Measurements from ENCODE around the gene BLOC1S1.

Gene BLOC1S1

GRCh38 chr12:55703901-55704761, 11.7 kb upstream of the BLOC1S1 start:
- H3K9ac ChIP-seq (ENCODE audit: low read depth, low read length): no peak overlapping the region
- H3K4me1 ChIP-seq (ENCODE audit: control insufficient read depth, insufficient read depth, low read length): peaks cover 26% of the 10 kb centered on the region
- H3K4me3 ChIP-seq (ENCODE audit: low read depth, low read length): no peak overlapping the region
- no peak overlapping the region for H3K27ac ChIP-seq (ENCODE audit: low read depth, low read length)
- peaks cover 10% of the 10 kb centered on the region; the same call in 1 of the 2 replicates for H3K27me3 ChIP-seq (ENCODE audit: control insufficient read depth, insufficient read depth, low read length)
- H3K9me3 ChIP-seq (ENCODE audit: control insufficient read depth, insufficient read depth, low read length): no peaks in the 10 kb centered on the region
- no peaks in the 10 kb centered on the region; the same call in 1 of the 2 replicates for H3K36me3 ChIP-seq (ENCODE audit: control insufficient read depth, insufficient read depth, low read length)

- Histone ChIP-seq H3K27ac (ENCODE audit: low read depth, low read length) (no peak overlapping the region), H3K9me3 (ENCODE audit: control insufficient read depth, insufficient read depth, low read length) (no peaks in the 10 kb centered on the region), H3K27me3 (ENCODE audit: control insufficient read depth, insufficient read depth, low read length) (peaks cover 10% of the 10 kb centered on the region; the same call in 1 of the 2 replicates), H3K9ac (ENCODE audit: low read depth, low read length) (no peak overlapping the region), H3K36me3 (ENCODE audit: control insufficient read depth, insufficient read depth, low read length) (no peaks in the 10 kb centered on the region), H3K4me1 (ENCODE audit: control insufficient read depth, insufficient read depth, low read length) (peaks cover 28% of the 10 kb centered on the region), H3K4me3 (ENCODE audit: low read depth, low read length) (no peak overlapping the region)
Observed at GRCh38 chr12:55704824-55705718, 10.8 kb upstream of the BLOC1S1 start.

- Histone ChIP-seq H3K4me1 (ENCODE audit: control insufficient read depth, insufficient read depth, low read length) (peaks cover 28% of the 10 kb centered on the region), H3K9me3 (ENCODE audit: control insufficient read depth, insufficient read depth, low read length) (no peaks in the 10 kb centered on the region), H3K36me3 (ENCODE audit: control insufficient read depth, insufficient read depth, low read length) (no peaks in the 10 kb centered on the region), H3K9ac (ENCODE audit: low read depth, low read length) (no peak overlapping the region), H3K27me3 (ENCODE audit: control insufficient read depth, insufficient read depth, low read length) (peaks cover 10% of the 10 kb centered on the region; the same call in 1 of the 2 replicates), H3K27ac (ENCODE audit: low read depth, low read length) (no peak overlapping the region), H3K4me3 (ENCODE audit: low read depth, low read length) (peak overlapping the region; percentile 90; the same call in 1 of the 2 replicates)
Observed at GRCh38 chr12:55705782-55706402, 10.0 kb upstream of the BLOC1S1 start.

GRCh38 chr12:55706568-55707218, 9.2 kb upstream of the BLOC1S1 start:
- peaks cover 28% of the 10 kb centered on the region for H3K4me1 ChIP-seq (ENCODE audit: control insufficient read depth, insufficient read depth, low read length)
- no peaks in the 10 kb centered on the region for H3K9me3 ChIP-seq (ENCODE audit: control insufficient read depth, insufficient read depth, low read length)
- no peaks in the 10 kb centered on the region for H3K36me3 ChIP-seq (ENCODE audit: control insufficient read depth, insufficient read depth, low read length)
- no peak overlapping the region for H3K9ac ChIP-seq (ENCODE audit: low read depth, low read length)
- peaks cover 11% of the 10 kb centered on the region for H3K27me3 ChIP-seq (ENCODE audit: control insufficient read depth, insufficient read depth, low read length)
- H3K4me3 ChIP-seq (ENCODE audit: low read depth, low read length): peak overlapping the region; percentile 90
- peak overlapping the region; percentile 10 for H3K27ac ChIP-seq (ENCODE audit: low read depth, low read length)

- Histone ChIP-seq H3K4me1 (ENCODE audit: control insufficient read depth, insufficient read depth, low read length) (peaks cover 28% of the 10 kb centered on the region), H3K27ac (ENCODE audit: low read depth, low read length) (peak overlapping the region; percentile 51), H3K9me3 (ENCODE audit: control insufficient read depth, insufficient read depth, low read length) (no peaks in the 10 kb centered on the region), H3K9ac (ENCODE audit: low read depth, low read length) (peak overlapping the region; percentile 61), H3K4me3 (ENCODE audit: low read depth, low read length) (peak overlapping the region; percentile 90), H3K36me3 (ENCODE audit: control insufficient read depth, insufficient read depth, low read length) (no peaks in the 10 kb centered on the region), H3K27me3 (ENCODE audit: control insufficient read depth, insufficient read depth, low read length) (peaks cover 16% of the 10 kb centered on the region)
Observed at GRCh38 chr12:55707219-55707671, 8.6 kb upstream of the BLOC1S1 start.

GRCh38 chr12:55707841-55708694, 7.8 kb upstream of the BLOC1S1 start, which contains the start of gene ITGA7:
Gene ITGA7, minus strand, starts transcription at chr12:55707904. Its CDS starts 222 bp downstream, at chr12:55707682.
- peak within 1 kb of the TSS; percentile 61 for H3K9ac ChIP-seq (ENCODE audit: low read depth, low read length)
- peaks cover 20% of the 10 kb centered on the region for H3K27me3 ChIP-seq (ENCODE audit: control insufficient read depth, insufficient read depth, low read length)
- H3K9me3 ChIP-seq (ENCODE audit: control insufficient read depth, insufficient read depth, low read length): no peaks in the 10 kb centered on the region
- H3K4me3 ChIP-seq (ENCODE audit: low read depth, low read length): peak within 1 kb of the TSS; percentile 90
- H3K36me3 ChIP-seq (ENCODE audit: control insufficient read depth, insufficient read depth, low read length): no peaks in the 10 kb centered on the region
- peak within 1 kb of the TSS; percentile 72 for H3K27ac ChIP-seq (ENCODE audit: low read depth, low read length)
- H3K4me1 ChIP-seq (ENCODE audit: control insufficient read depth, insufficient read depth, low read length): peaks cover 28% of the 10 kb centered on the region

GRCh38 chr12:55708695-55709233, 7.1 kb upstream of the BLOC1S1 start:
- Histone ChIP-seq H3K4me1 (ENCODE audit: control insufficient read depth, insufficient read depth, low read length) (peaks cover 28% of the 10 kb centered on the region), H3K36me3 (ENCODE audit: control insufficient read depth, insufficient read depth, low read length) (no peaks in the 10 kb centered on the region), H3K9me3 (ENCODE audit: control insufficient read depth, insufficient read depth, low read length) (no peaks in the 10 kb centered on the region), H3K27me3 (ENCODE audit: control insufficient read depth, insufficient read depth, low read length) (peaks cover 20% of the 10 kb centered on the region), H3K9ac (ENCODE audit: low read depth, low read length) (no peak overlapping the region), H3K4me3 (ENCODE audit: low read depth, low read length) (peak overlapping the region; percentile 90), H3K27ac (ENCODE audit: low read depth, low read length) (no peak overlapping the region)

GRCh38 chr12:55711786-55712553, 3.9 kb upstream of the BLOC1S1 start:
- Histone ChIP-seq H3K27me3 (ENCODE audit: control insufficient read depth, insufficient read depth, low read length) (peaks cover 15% of the 10 kb centered on the region), H3K36me3 (ENCODE audit: control insufficient read depth, insufficient read depth, low read length) (no peaks in the 10 kb centered on the region), H3K27ac (ENCODE audit: low read depth, low read length) (no peak overlapping the region)

More at GRCh38 chr12:55711786-55712553, 3.9 kb upstream of the BLOC1S1 start:
- H3K4me3 ChIP-seq (ENCODE audit: low read depth, low read length): no peak overlapping the region
- H3K9me3 ChIP-seq (ENCODE audit: control insufficient read depth, insufficient read depth, low read length): no peaks in the 10 kb centered on the region
- no peak overlapping the region for H3K9ac ChIP-seq (ENCODE audit: low read depth, low read length)
- peaks cover 12% of the 10 kb centered on the region for H3K4me1 ChIP-seq (ENCODE audit: control insufficient read depth, insufficient read depth, low read length)
